GM21360 (cell line): ENCODE measurements around the gene ATAD1.
"Not testable (repeated sequence)": the region's sequence is repeated elsewhere in the genome, so short reads cannot be mapped to it uniquely, and the experiment has no call there.

Source experiments
- ATAC-seq: cut with Tn5 transposase; IDR thresholded peaks from one replicate; pipeline ENCODE4 v1.9.1; 2021; ENCODE audit warnings: mild to moderate bottlenecking, moderate library complexity; ENCODE audit not compliant: unreplicated experiment

The ATAD1 gene

GRCh38 chr10:87759551-87759950, 58.5 kb downstream of the ATAD1 start:
- ATAC-seq, result no peak

- ATAC-seq, result no peak
Measured at GRCh38 chr10:87757685-87758084, 60.3 kb downstream of the ATAD1 start.

- no peak for ATAC-seq
Measured at GRCh38 chr10:87753995-87754866, 63.8 kb downstream of the ATAD1 start.

- no peak for ATAC-seq
Measured at GRCh38 chr10:87752566-87752965, 65.5 kb downstream of the ATAD1 start.

GRCh38 chr10:87751274-87751673, 66.8 kb downstream of the ATAD1 start:
- no peak for ATAC-seq

- ATAC-seq, result peak; percentile 67
Measured at GRCh38 chr10:87750817-87751216, 67.2 kb downstream of the ATAD1 start.

- ATAC-seq, result no peak
Measured at GRCh38 chr10:87750001-87750671, 67.9 kb downstream of the ATAD1 start.

- not testable (repeated sequence) for ATAC-seq
Measured at GRCh38 chr10:87748244-87748643, 69.8 kb downstream of the ATAD1 start.

GRCh38 chr10:87746911-87747310, 71.1 kb downstream of the ATAD1 start:
- no peak for ATAC-seq

- ATAC-seq, result no peak
Measured at GRCh38 chr10:87744606-87745005, 73.4 kb downstream of the ATAD1 start.

- ATAC-seq, result not testable (repeated sequence)
Measured at GRCh38 chr10:87742992-87743610, 74.9 kb downstream of the ATAD1 start.

- ATAC-seq, result no peak
Measured at GRCh38 chr10:87740254-87740655, 77.8 kb downstream of the ATAD1 start.

GRCh38 chr10:87739703-87740102, 78.3 kb downstream of the ATAD1 start:
- no peak for ATAC-seq

GRCh38 chr10:87738253-87738652, 79.8 kb downstream of the ATAD1 start:
- ATAC-seq, result not testable (repeated sequence)

GRCh38 chr10:87734987-87735827, 82.8 kb downstream of the ATAD1 start:
- no peak for ATAC-seq

- ATAC-seq, result no peak
Measured at GRCh38 chr10:87733081-87733480, 84.9 kb downstream of the ATAD1 start.

GRCh38 chr10:87729940-87730339, 88.1 kb downstream of the ATAD1 start:
- no peak for ATAC-seq

GRCh38 chr10:87724789-87725188, 93.2 kb downstream of the ATAD1 start:
- ATAC-seq, result no peak

GRCh38 chr10:87723500-87723899, 94.5 kb downstream of the ATAD1 start:
- no peak for ATAC-seq

GRCh38 chr10:87722716-87723115, 95.3 kb downstream of the ATAD1 start:
- ATAC-seq, result no peak

- no peak for ATAC-seq
Measured at GRCh38 chr10:87721781-87722180, 96.2 kb downstream of the ATAD1 start.
